HCT116 (cell line): Measurements from ENCODE around the gene CCL11.

Source experiments
- CEBPB ChIP-seq: IDR thresholded peaks from 2 replicates; pipeline ENCODE4 v1.6.1; 2012; ENCODE audit warnings: low read depth
- EGR1 ChIP-seq: IDR thresholded peaks from 2 replicates; pipeline ENCODE4 v1.6.1; 2012; ENCODE audit warnings: low read depth
- EZH2 ChIP-seq: fragments of 200-600 bp; sonication (generic); IDR thresholded peaks from 2 replicates; pipeline ENCODE4 v1.6.1; 2017; ENCODE audit warnings: antibody characterized with exemption, mixed run types
- EZH2phosphoT487 ChIP-seq: fragments of 200-600 bp; IDR thresholded peaks from 2 replicates; pipeline ENCODE4 v1.6.1; 2018; ENCODE audit warnings: antibody characterized with exemption, borderline replicate concordance
- POLR2A ChIP-seq: IDR thresholded peaks from 2 replicates; pipeline ENCODE4 v1.7.0; 2011; ENCODE audit warnings: borderline replicate concordance; ENCODE audit not compliant: insufficient read depth, insufficient read length; ENCODE audit errors: extremely low read depth
- POLR2AphosphoS5 ChIP-seq: IDR thresholded peaks from 2 replicates; pipeline ENCODE4 v1.6.1; 2011; ENCODE audit warnings: mild to moderate bottlenecking, low read depth, low read length, moderate library complexity
- RAD21 ChIP-seq: IDR thresholded peaks from 2 replicates; pipeline ENCODE4 v1.6.1; 2012; ENCODE audit warnings: low read depth, mild to moderate bottlenecking
- SP1 ChIP-seq: IDR thresholded peaks from 2 replicates; pipeline ENCODE4 v1.6.1; 2012; ENCODE audit warnings: low read depth
- SRF ChIP-seq: IDR thresholded peaks from 2 replicates; pipeline ENCODE4 v1.6.1; 2012; ENCODE audit warnings: low read depth
- TCF7L2 ChIP-seq: IDR thresholded peaks from 2 replicates; pipeline ENCODE4 v1.7.0; 2011; ENCODE audit warnings: borderline replicate concordance, inconsistent platforms; ENCODE audit not compliant: insufficient read depth, insufficient read length; ENCODE audit errors: extremely low read depth
- TF ChIP-seq, protein P1 (sequence below), 3 experiments: fragments of 200-600 bp in 1 of 3; sonication (generic) in 1 of 3; IDR thresholded peaks in 2 of 3; conservative IDR thresholded peaks in 1 of 3; 2 replicates each; pipeline ENCODE4 v1.5.1; 2012 to 2017; ENCODE audit warnings: low read depth in 2 of 3, low read length in 2 of 3, antibody characterized with exemption in 1 of 3, borderline replicate concordance in 1 of 3, control low read depth in 1 of 3, mild to moderate bottlenecking in 1 of 3, mixed read lengths in 1 of 3, mixed run types in 1 of 3, moderate library complexity in 1 of 3; ENCODE audit not compliant: insufficient read depth in 1 of 3
- TF ChIP-seq, protein P2 (sequence below): IDR thresholded peaks from 2 replicates; pipeline ENCODE4 v1.6.1; 2012; ENCODE audit warnings: low read depth
- TF ChIP-seq, protein P3 (sequence below): IDR thresholded peaks from 2 replicates; pipeline ENCODE4 v1.6.1; 2012
- TF ChIP-seq, protein P4 (sequence below): IDR thresholded peaks from 2 replicates; pipeline ENCODE4 v1.6.1; 2012

DNA sequence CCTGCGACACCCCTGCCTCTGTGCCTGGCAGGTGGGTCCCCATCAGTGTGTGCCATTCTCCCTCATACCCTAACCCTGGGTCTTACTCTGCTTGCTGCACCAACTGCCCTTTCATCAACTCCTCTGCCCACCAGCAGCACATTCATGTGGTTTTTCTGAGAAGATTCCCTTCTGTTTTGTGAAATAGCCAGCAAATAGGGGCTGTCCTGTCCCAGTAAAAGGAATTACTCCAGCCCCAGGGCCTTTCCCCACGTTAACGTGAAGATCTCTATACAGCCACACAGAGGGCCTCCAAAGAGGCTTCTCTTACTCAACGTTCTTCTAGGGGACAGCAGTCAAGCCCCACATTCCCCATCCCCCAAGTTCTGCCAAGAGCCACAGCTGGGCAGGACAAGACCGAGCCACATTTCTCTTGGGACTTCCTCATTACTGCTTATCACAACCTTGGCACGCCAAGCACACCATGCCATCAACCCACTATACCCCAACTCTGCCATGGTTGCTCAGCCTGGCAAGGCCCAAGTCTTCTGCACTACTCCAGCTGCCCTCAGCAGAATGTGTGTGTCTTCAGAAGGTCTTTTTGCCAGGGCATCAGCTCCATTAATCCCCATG, 49.2 kb upstream of the CCL11 start:
- TF ChIP-seq SP1: no peak
- TF ChIP-seq, protein P1, sequence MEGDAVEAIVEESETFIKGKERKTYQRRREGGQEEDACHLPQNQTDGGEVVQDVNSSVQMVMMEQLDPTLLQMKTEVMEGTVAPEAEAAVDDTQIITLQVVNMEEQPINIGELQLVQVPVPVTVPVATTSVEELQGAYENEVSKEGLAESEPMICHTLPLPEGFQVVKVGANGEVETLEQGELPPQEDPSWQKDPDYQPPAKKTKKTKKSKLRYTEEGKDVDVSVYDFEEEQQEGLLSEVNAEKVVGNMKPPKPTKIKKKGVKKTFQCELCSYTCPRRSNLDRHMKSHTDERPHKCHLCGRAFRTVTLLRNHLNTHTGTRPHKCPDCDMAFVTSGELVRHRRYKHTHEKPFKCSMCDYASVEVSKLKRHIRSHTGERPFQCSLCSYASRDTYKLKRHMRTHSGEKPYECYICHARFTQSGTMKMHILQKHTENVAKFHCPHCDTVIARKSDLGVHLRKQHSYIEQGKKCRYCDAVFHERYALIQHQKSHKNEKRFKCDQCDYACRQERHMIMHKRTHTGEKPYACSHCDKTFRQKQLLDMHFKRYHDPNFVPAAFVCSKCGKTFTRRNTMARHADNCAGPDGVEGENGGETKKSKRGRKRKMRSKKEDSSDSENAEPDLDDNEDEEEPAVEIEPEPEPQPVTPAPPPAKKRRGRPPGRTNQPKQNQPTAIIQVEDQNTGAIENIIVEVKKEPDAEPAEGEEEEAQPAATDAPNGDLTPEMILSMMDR (IDR thresholded peaks at IDR 0.05 in 2 of 3, conservative IDR thresholded peaks at IDR 0.05 in 1 of 3; ENCODE audit: borderline replicate concordance in 1 of 3, insufficient read depth in 1 of 3, low read depth in 2 of 3, low read length in 2 of 3): no peak
- TF ChIP-seq POLR2A: no peak
- no peak for TF ChIP-seq EGR1
- TF ChIP-seq CEBPB: no peak
- no peak for TF ChIP-seq POLR2AphosphoS5
- TF ChIP-seq, protein P2, sequence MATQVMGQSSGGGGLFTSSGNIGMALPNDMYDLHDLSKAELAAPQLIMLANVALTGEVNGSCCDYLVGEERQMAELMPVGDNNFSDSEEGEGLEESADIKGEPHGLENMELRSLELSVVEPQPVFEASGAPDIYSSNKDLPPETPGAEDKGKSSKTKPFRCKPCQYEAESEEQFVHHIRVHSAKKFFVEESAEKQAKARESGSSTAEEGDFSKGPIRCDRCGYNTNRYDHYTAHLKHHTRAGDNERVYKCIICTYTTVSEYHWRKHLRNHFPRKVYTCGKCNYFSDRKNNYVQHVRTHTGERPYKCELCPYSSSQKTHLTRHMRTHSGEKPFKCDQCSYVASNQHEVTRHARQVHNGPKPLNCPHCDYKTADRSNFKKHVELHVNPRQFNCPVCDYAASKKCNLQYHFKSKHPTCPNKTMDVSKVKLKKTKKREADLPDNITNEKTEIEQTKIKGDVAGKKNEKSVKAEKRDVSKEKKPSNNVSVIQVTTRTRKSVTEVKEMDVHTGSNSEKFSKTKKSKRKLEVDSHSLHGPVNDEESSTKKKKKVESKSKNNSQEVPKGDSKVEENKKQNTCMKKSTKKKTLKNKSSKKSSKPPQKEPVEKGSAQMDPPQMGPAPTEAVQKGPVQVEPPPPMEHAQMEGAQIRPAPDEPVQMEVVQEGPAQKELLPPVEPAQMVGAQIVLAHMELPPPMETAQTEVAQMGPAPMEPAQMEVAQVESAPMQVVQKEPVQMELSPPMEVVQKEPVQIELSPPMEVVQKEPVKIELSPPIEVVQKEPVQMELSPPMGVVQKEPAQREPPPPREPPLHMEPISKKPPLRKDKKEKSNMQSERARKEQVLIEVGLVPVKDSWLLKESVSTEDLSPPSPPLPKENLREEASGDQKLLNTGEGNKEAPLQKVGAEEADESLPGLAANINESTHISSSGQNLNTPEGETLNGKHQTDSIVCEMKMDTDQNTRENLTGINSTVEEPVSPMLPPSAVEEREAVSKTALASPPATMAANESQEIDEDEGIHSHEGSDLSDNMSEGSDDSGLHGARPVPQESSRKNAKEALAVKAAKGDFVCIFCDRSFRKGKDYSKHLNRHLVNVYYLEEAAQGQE: no peak
- TF ChIP-seq, protein P3, sequence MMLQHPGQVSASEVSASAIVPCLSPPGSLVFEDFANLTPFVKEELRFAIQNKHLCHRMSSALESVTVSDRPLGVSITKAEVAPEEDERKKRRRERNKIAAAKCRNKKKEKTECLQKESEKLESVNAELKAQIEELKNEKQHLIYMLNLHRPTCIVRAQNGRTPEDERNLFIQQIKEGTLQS: no peak
- TF ChIP-seq, protein P4, sequence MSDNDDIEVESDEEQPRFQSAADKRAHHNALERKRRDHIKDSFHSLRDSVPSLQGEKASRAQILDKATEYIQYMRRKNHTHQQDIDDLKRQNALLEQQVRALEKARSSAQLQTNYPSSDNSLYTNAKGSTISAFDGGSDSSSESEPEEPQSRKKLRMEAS: no peak
- TF ChIP-seq SRF: no peak
- no peak for TF ChIP-seq EZH2phosphoT487
- no peak for TF ChIP-seq TCF7L2
- no peak for TF ChIP-seq EZH2
- no peak for TF ChIP-seq RAD21
